ENCODE measurements around the gene VAMP7.
"Not testable (repeated sequence)": the region's sequence is repeated elsewhere in the genome, so short reads cannot be mapped to it uniquely, and the experiment has no call there.

Gene VAMP7

DNA sequence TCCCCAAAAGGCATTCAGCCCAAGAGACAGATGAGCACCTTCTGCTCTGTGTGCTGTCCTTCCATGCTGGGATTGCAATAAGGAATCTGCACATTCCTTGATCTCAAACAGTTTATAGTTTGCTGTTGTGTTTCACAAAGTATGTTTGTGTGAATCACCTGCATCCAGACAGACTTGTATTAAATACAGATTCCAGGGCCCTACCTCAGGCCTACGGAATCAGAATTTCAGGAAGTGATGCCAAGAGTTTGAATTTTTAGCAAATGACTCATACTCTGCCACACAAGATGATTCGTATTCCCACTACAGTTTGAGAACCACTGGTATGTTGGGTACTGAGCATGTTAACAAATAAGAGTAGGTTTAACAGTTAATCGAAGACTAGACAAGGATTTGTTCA, 7.0 kb downstream of the VAMP7 start:
- Mint-ChIP-seq H3K36me3 (ENCODE audit: low read depth) (peaks cover 12% of the 10 kb centered on the region), H3K27ac (no peak overlapping the region), H3K9me3 (no peaks in the 10 kb centered on the region), H3K4me3 (no peak overlapping the region), H3K4me1 (peaks cover 23% of the 10 kb centered on the region), H3K27me3 (no peaks in the 10 kb centered on the region)
- ATAC-seq (no peak), DNase-seq (no peak)

DNA sequence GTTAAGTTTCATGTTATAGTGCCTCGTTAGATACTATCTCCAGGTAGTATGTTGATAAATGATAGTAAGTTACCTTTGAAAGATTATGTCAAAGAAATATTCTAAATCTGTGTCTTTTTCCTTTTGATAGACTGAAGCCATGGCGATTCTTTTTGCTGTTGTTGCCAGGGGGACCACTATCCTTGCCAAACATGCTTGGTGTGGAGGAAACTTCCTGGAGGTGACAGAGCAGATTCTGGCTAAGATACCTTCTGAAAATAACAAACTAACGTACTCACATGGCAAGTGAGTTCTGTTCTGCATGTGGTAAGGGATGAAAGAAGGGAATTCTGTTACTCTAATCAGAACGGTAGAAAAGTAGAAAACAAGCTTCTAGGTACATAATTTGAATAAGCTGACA, 8.2 kb downstream of the VAMP7 start:
- H3K27ac Mint-ChIP-seq = no peak overlapping the region
- no peaks in the 10 kb centered on the region for H3K27me3 Mint-ChIP-seq
- ATAC-seq (no peak), DNase-seq (no peak)
- H3K9me3 Mint-ChIP-seq = no peaks in the 10 kb centered on the region
- H3K4me1 Mint-ChIP-seq = peaks cover 25% of the 10 kb centered on the region
- no peak overlapping the region for H3K4me3 Mint-ChIP-seq
- H3K36me3 Mint-ChIP-seq (ENCODE audit: low read depth) = peaks cover 13% of the 10 kb centered on the region

DNA sequence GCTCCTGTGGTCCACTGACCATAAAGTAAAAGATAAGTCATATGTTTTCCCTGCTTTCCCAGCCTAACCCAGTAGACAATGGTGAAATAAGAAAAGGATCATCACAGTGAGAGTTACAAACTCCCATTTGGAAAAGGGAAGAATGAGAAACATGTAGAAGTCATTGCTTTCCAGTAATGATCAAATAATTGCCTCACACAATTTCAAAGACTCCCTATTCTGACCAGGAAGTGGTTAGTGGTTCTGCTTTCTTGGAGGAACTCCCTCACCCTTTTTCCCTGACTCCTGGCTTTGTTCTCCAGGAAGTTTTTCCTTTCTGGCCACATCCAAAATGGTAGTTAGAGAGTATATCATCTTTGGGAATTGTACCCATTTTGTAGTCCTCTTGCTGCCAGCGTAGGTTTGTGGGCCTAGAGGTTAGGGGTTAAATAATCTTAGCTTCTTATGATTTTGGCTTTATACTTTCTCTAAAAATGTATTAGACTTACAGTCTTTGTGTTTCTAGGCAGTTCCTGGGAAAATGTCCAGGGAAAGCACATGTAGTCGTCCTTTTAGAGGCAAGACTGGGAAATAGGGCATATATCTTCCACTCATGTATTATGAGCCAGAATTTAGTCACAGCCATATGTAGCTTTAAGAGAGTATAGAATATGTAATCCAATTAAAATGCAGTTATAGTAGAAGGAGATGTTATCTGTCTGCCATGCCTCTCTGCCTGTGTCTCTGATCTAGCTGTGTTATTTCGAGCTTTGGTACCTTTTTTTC, 10.5 kb downstream of the VAMP7 start:
- peaks cover 18% of the 10 kb centered on the region for H3K4me1 Mint-ChIP-seq
- DNase-seq = no peak
- no peaks in the 10 kb centered on the region for H3K27me3 Mint-ChIP-seq
- peaks cover 3% of the 10 kb centered on the region for H3K9me3 Mint-ChIP-seq
- H3K27ac Mint-ChIP-seq = no peak overlapping the region
- no peak overlapping the region for H3K4me3 Mint-ChIP-seq
- peaks cover 23% of the 10 kb centered on the region for H3K36me3 Mint-ChIP-seq (ENCODE audit: low read depth)
- no peak for ATAC-seq

DNA sequence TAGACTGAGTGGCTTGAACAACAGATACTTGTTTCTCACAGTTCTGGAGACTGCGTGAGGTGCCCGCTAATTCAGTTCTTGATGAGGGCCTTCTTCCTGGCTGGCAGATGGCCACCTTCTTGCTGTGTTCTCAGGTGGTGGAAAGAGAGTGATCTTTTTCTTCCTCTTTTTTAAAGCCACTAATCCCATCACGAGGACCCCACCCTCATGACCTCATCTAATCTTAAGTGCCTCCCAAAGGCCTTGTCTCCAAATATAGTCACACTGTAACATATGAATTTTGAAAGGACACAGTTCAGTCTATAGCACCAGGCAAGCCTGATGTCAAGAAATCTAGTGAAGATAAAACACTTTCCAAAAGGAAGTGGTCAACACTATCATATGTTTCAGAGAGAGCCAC, 12.4 kb downstream of the VAMP7 start:
- no peak for ATAC-seq
- Mint-ChIP-seq H3K9me3 (peaks cover 3% of the 10 kb centered on the region), H3K27ac (no peak overlapping the region), H3K36me3 (ENCODE audit: low read depth) (peaks cover 23% of the 10 kb centered on the region), H3K4me1 (peaks cover 5% of the 10 kb centered on the region), H3K4me3 (no peak overlapping the region), H3K27me3 (no peaks in the 10 kb centered on the region)
- no peak for DNase-seq

DNA sequence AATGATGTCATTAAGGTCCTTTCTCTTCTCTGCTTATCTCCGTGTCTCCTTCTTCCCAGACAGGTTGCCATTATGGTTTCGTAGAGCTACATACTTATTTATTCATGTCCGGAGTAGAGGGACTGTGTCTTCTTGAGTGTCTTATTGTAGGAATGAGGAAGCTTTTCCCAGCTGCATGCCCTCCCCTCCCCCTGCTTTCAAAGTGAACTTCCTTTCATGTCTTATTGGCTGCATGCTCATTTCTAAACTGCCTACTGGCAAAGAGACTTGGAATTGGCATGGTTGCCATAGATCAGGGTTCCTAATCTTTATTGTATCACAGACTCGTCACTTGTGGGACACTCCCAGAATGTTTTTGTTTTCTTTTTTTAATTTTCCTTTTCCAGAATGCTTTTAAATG, 15.4 kb downstream of the VAMP7 start:
- H3K9me3 Mint-ChIP-seq = peaks cover 3% of the 10 kb centered on the region
- H3K36me3 Mint-ChIP-seq (ENCODE audit: low read depth) = peaks cover 34% of the 10 kb centered on the region
- H3K4me3 Mint-ChIP-seq = no peak overlapping the region
- no peaks in the 10 kb centered on the region for H3K27me3 Mint-ChIP-seq
- peaks cover 2% of the 10 kb centered on the region for H3K4me1 Mint-ChIP-seq
- DNase-seq (no peak), ATAC-seq (no peak)
- H3K27ac Mint-ChIP-seq = no peak overlapping the region

DNA sequence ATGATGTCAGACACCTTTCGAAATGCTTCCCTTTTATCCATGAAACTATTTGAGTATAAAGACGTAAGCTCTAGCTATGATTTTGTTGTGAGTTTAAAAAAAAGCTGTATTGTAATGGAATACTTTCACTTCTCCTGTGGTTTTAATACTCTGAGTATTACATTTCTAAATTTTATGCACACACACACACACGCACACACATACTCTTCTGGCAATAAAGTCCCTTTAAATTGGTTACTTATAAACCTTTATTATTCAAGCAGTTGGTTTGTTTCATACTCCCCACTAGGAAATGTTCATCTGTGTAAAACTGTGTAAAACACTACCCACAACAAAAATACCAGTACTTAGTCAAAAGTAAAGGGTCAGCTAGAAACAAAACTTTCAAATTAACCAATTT, 18.2 kb downstream of the VAMP7 start:
- no peaks in the 10 kb centered on the region for H3K27me3 Mint-ChIP-seq
- H3K4me3 Mint-ChIP-seq = no peak overlapping the region
- H3K36me3 Mint-ChIP-seq (ENCODE audit: low read depth) = peaks cover 44% of the 10 kb centered on the region
- peaks cover 3% of the 10 kb centered on the region for H3K9me3 Mint-ChIP-seq
- H3K4me1 Mint-ChIP-seq = no peaks in the 10 kb centered on the region
- DNase-seq (no peak), ATAC-seq (no peak)
- no peak overlapping the region for H3K27ac Mint-ChIP-seq

DNA sequence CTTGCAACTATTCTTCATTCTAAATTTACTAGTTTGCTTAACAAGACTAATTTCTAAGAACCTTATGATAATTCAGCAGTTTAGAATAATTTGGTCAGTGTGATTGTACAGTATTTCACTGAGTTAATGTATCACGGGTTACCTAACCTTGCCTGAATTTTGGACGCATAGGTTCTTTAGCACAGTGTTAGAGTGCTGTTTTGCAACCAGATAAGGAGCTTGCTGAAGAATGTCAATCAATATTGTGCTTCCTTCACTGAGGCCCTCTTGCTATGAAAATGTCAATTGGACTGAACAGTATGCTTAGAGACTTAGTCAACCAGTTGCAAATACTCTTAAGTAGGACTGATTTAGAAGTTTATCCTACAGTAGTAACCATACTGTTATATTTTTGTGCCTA, 19.6 kb downstream of the VAMP7 start:
- peaks cover 40% of the 10 kb centered on the region for H3K36me3 Mint-ChIP-seq (ENCODE audit: low read depth)
- DNase-seq = no peak
- no peaks in the 10 kb centered on the region for H3K9me3 Mint-ChIP-seq
- no peak overlapping the region for H3K4me3 Mint-ChIP-seq
- ATAC-seq = no peak
- no peak overlapping the region for H3K27ac Mint-ChIP-seq
- H3K4me1 Mint-ChIP-seq = no peaks in the 10 kb centered on the region
- H3K27me3 Mint-ChIP-seq = no peaks in the 10 kb centered on the region

DNA sequence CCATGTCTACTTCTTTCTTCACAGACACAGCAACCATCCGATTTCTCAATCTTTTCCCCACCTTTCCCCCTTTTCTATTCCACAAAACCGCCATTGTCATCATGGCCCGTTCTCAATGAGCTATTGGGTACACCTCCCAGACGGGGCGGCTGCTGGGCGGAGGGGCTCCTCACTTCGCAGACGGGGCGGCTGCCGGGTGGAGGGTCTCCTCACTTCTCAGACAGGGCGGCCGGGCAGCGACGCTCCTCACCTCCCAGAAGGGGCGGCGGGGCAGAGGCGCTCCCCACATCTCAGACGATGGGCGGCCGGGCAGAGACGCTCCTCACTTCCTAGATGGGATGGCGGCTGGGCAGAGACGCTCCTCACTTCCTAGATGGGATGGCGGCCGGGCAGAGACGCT, 26.5 kb downstream of the VAMP7 start:
- H3K27me3 Mint-ChIP-seq, H3K4me1 Mint-ChIP-seq, DNase-seq, H3K27ac Mint-ChIP-seq, H3K4me3 Mint-ChIP-seq, ATAC-seq: not testable (repeated sequence)
- Mint-ChIP-seq H3K36me3 (ENCODE audit: low read depth) (peaks cover 56% of the 10 kb centered on the region), H3K9me3 (peaks cover 20% of the 10 kb centered on the region)

DNA sequence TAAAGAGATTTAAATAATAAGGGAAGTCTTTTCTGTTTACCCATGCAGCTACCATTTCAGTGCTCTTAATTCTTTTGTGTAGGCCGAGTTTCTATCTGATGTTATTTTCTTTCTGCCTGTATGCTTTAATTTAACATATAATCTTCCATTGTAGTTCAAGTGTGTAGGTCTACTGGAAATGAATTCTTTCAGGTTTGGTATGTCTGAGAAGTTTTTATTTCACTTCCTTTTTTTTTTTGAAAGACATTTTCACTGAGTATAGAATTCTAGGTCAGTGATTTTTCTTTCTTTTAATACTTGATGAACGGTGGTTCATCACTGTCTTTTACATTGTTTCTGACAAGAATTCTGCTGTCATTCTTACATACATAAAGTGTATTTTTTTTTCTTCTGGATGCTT, 42.1 kb downstream of the VAMP7 start:
- H3K9me3 Mint-ChIP-seq = peaks cover 28% of the 10 kb centered on the region
- no peaks in the 10 kb centered on the region for H3K27me3 Mint-ChIP-seq
- no peaks in the 10 kb centered on the region for H3K4me1 Mint-ChIP-seq
- DNase-seq = no peak
- no peak overlapping the region for H3K4me3 Mint-ChIP-seq
- H3K36me3 Mint-ChIP-seq (ENCODE audit: low read depth) = peaks cover 62% of the 10 kb centered on the region
- no peak for ATAC-seq
- no peak overlapping the region for H3K27ac Mint-ChIP-seq

DNA sequence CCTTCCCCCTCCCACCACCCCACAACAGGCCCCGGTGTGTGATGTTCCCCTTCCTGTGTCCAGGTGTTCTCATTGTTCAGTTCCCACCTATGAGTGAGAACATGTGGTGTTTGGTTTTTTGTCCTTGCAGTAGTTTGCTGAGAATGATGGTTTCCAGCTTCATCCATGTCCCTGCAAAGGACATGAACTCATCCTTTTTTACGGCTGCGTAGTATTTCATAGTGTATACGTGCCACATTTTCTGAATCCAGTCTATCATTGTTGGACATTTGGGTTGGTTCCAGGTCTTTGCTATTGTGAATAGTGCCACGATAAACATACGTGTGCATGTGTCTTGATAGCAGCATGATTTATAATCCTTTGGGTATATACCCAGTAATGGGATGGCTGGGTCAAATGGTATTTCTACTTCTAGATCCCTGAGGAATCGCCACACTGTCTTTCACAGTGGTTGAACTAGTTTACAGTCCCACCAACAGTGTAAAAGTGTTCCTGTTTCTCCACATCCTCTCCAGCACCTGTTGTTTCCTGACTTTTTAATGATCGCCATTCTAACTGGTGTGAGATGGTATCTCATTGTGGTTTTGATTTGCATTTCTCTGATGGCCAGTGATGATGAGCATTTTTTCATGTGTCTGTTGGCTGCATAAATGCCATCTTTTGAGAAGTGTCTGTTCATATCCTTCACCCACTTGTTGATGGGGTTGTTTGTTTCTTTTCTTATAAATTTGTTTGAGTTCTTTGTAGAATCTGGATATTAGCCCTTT, 49.9 kb downstream of the VAMP7 start:
- not testable (repeated sequence) for ATAC-seq, H3K27me3 Mint-ChIP-seq, DNase-seq, H3K4me1 Mint-ChIP-seq, H3K4me3 Mint-ChIP-seq, H3K27ac Mint-ChIP-seq
- Mint-ChIP-seq H3K9me3 (peaks cover 28% of the 10 kb centered on the region), H3K36me3 (ENCODE audit: low read depth) (peaks cover 66% of the 10 kb centered on the region)

DNA sequence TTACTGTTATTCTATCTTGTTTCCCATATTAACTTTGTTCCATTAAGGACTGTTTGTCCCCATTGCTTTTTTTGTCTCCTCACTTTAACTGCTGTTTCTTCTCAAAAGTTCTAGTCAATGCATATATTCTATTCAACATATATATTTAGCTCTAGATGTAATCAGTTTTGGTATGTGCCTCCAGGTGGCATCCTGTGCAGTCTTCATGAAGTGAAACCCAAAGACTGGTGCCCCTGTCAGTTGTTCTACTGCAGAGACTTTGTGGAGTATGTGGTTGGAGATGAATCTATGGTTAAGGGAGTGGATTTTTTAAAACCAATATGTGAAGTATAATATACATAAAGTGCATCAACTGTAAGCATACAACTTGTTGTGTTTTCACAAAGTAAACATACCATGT, 57.0 kb downstream of the VAMP7 start:
- no peaks in the 10 kb centered on the region for H3K27me3 Mint-ChIP-seq
- H3K27ac Mint-ChIP-seq = no peak overlapping the region
- H3K36me3 Mint-ChIP-seq (ENCODE audit: low read depth) = peaks cover 32% of the 10 kb centered on the region
- peaks cover 4% of the 10 kb centered on the region for H3K9me3 Mint-ChIP-seq
- H3K4me3 Mint-ChIP-seq = no peak overlapping the region
- DNase-seq (no peak), ATAC-seq (no peak)
- H3K4me1 Mint-ChIP-seq = no peaks in the 10 kb centered on the region

DNA sequence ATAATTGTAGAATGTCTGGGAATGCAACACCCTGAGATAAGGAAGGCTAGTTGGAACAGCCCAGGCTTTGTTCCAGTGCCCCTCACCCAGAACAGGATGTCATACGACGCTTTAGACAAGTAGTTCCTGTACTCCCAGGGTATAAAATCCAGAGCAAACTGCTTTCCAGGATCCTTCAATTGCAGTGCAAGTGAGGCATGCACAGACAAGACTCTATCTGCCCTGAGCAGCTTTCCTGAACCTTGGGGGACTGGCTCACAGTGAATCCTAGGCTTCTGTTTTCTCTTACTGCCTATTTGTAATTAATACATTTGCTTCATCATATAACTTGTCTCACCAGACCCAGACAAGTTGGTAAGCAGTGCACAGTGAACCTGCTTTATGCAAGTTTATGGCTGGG, 68.0 kb downstream of the VAMP7 start:
- DNase-seq (no peak), ATAC-seq (no peak)
- Mint-ChIP-seq H3K4me3 (no peak overlapping the region), H3K4me1 (no peaks in the 10 kb centered on the region), H3K9me3 (no peaks in the 10 kb centered on the region), H3K36me3 (ENCODE audit: low read depth) (peaks cover 4% of the 10 kb centered on the region), H3K27me3 (no peaks in the 10 kb centered on the region), H3K27ac (no peak overlapping the region)

DNA sequence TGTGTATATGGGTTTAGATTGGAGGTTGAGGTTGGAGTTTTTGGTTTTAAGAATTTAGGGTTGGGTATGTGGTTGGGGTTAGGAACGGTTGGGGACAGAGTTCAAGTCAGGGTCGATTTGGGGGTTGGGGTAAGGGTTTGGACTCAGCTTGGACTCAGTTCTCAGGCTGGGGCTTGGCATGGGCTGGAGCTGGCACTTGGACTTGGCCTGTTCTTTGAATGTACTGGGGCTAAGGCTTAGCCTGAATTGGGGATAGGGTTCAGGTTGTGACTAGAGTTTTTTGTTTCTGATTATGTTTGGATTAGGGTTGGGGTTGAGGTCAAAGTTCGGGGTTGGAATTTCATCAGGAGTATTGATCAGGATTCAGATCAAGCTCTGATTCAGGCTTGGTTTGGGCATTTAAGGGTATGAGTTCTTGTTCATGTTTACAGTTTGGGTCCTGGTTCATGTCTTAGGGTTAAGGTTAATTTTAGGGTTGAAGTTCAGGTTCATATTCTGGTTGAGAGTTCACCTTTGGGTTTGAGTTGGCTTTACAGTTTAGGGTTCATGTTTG, 70.2 kb downstream of the VAMP7 start:
- no peak overlapping the region for H3K27ac Mint-ChIP-seq
- H3K27me3 Mint-ChIP-seq = no peaks in the 10 kb centered on the region
- peaks cover 4% of the 10 kb centered on the region for H3K9me3 Mint-ChIP-seq
- H3K4me1 Mint-ChIP-seq = no peaks in the 10 kb centered on the region
- DNase-seq = no peak
- ATAC-seq = no peak
- no peaks in the 10 kb centered on the region for H3K36me3 Mint-ChIP-seq (ENCODE audit: low read depth)
- no peak overlapping the region for H3K4me3 Mint-ChIP-seq

DNA sequence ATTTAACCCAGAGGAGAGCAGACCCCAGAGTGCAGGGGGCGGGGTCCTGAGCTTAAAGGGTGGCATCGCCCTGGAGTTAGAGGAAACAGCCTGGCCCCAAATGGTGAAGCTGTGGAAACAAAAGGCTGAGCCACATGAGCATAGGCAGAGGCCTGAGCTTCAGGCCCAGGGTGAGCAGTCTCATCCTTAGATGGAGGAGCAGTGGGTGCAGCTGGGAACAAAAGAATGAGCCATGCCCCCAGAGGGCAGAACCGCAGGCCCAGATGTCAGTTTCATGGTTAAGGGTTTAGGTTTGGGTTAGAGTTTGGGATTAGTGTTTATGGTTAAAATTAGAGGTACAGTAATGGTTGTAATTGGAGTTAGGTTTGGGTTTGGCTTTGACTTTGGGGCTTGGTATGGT, 71.9 kb downstream of the VAMP7 start:
- Mint-ChIP-seq H3K36me3 (ENCODE audit: low read depth) (no peaks in the 10 kb centered on the region), H3K9me3 (peaks cover 4% of the 10 kb centered on the region), H3K27me3 (no peaks in the 10 kb centered on the region), H3K4me1 (no peaks in the 10 kb centered on the region), H3K4me3 (no peak overlapping the region), H3K27ac (no peak overlapping the region)
- DNase-seq (no peak), ATAC-seq (no peak)

DNA sequence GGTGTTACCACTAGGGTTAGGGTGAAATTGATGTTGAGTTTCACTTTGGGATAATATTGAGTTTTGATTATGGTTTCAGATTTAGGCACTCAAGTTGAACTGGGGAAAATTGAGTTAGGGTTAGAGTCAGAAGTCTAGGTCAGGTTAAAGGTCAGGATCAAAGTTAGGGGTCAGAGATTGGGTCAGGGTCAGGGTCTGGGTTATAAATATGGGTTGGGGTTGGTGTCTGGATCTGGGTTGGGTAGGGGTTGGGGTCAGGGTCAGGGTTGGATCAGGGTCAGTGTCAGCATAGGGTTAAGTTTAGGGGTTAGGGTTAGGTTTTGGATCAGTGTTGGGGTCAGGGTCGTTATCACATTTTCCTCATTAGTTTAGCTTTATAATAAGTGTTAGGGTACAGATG, 73.6 kb downstream of the VAMP7 start:
- Mint-ChIP-seq H3K4me1 (no peaks in the 10 kb centered on the region), H3K27me3 (no peaks in the 10 kb centered on the region), H3K4me3 (no peak overlapping the region), H3K9me3 (peaks cover 4% of the 10 kb centered on the region), H3K36me3 (ENCODE audit: low read depth) (no peaks in the 10 kb centered on the region), H3K27ac (no peak overlapping the region)
- DNase-seq = no peak
- no peak for ATAC-seq
